PC-9 (cell line): ENCODE results near the gene CD6.

Experiments used
- EZH2 ChIP-seq: fragments of 200-600 bp; sonication (generic); IDR thresholded peaks from 2 replicates; pipeline ENCODE4 v1.8.0; 2017; ENCODE audit warnings: antibody characterized with exemption, low read depth
- TF ChIP-seq, protein P1 (sequence below): fragments of 200-600 bp; sonication (generic); conservative IDR thresholded peaks from 2 replicates; pipeline ENCODE4 v1.6.1; 2017; ENCODE audit warnings: mixed run types, antibody characterized with exemption, mild to moderate bottlenecking, moderate library complexity

- TF ChIP-seq, protein P1, sequence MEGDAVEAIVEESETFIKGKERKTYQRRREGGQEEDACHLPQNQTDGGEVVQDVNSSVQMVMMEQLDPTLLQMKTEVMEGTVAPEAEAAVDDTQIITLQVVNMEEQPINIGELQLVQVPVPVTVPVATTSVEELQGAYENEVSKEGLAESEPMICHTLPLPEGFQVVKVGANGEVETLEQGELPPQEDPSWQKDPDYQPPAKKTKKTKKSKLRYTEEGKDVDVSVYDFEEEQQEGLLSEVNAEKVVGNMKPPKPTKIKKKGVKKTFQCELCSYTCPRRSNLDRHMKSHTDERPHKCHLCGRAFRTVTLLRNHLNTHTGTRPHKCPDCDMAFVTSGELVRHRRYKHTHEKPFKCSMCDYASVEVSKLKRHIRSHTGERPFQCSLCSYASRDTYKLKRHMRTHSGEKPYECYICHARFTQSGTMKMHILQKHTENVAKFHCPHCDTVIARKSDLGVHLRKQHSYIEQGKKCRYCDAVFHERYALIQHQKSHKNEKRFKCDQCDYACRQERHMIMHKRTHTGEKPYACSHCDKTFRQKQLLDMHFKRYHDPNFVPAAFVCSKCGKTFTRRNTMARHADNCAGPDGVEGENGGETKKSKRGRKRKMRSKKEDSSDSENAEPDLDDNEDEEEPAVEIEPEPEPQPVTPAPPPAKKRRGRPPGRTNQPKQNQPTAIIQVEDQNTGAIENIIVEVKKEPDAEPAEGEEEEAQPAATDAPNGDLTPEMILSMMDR: no peak
- no peak for TF ChIP-seq EZH2
Observed at GRCh38 chr11:60930394-60930793, 41.1 kb upstream of the CD6 start.
